SIG-M5 treated with dmso at 0.1 percent for 504 hours (cell line): ENCODE results near the gene PRIM1.
"Not testable (repeated sequence)": the region's sequence is repeated elsewhere in the genome, so short reads cannot be mapped to it uniquely, and the experiment has no call there.

Experiments
- DNase-seq: peaks from one replicate; lab custom pipeline; 2025; ENCODE audit not compliant: unreplicated experiment; lab: John Stamatoyannopoulos, UW

Gene PRIM1

GRCh38 chr12:56761812-56762211 lies 9.7 kb upstream of the PRIM1 start:
- DNase-seq = no peak

GRCh38 chr12:56760460-56760859 lies 8.3 kb upstream of the PRIM1 start:
- DNase-seq = no peak

GRCh38 chr12:56759263-56759908 lies 7.3 kb upstream of the PRIM1 start:
- DNase-seq = no peak

GRCh38 chr12:56758728-56759262 lies 6.7 kb upstream of the PRIM1 start:
- no peak for DNase-seq

- DNase-seq = not testable (repeated sequence)
These were observed 5.8 kb upstream of the PRIM1 start for GRCh38 chr12:56757971-56758370.

GRCh38 chr12:56753566-56753965 lies 1.4 kb upstream of the PRIM1 start:
- no peak for DNase-seq

- peak; percentile 16 for DNase-seq
These were observed 1.5 kb downstream of the PRIM1 start for GRCh38 chr12:56750596-56750995.

GRCh38 chr12:56749853-56750252 lies 2.3 kb downstream of the PRIM1 start:
- DNase-seq = no peak

GRCh38 chr12:56749359-56749758 lies 2.8 kb downstream of the PRIM1 start:
- DNase-seq = peak; percentile 72

GRCh38 chr12:56728139-56728861 lies 23.8 kb downstream of the PRIM1 start:
- DNase-seq = peak; percentile 26

GRCh38 chr12:56726196-56726675 lies 25.9 kb downstream of the PRIM1 start:
- DNase-seq = not testable (repeated sequence)

GRCh38 chr12:56725723-56726102 lies 26.4 kb downstream of the PRIM1 start:
- no peak for DNase-seq

- peak; percentile 100 for DNase-seq
These were observed 27.0 kb downstream of the PRIM1 start, which contains the start of gene NACA for GRCh38 chr12:56724972-56725722. Gene NACA, minus strand, starts transcription at chr12:56725299. Its CDS starts 778 bp downstream, at chr12:56724521.

- DNase-seq = no peak
These were observed 27.5 kb downstream of the PRIM1 start for GRCh38 chr12:56724701-56724971.

- DNase-seq = peak; percentile 38
These were observed 28.0 kb downstream of the PRIM1 start for GRCh38 chr12:56723889-56724700.

- DNase-seq = no peak
These were observed 28.8 kb downstream of the PRIM1 start for GRCh38 chr12:56723352-56723751.

- DNase-seq = no peak
These were observed 29.3 kb downstream of the PRIM1 start for GRCh38 chr12:56722832-56723231.

GRCh38 chr12:56721721-56722120 lies 30.4 kb downstream of the PRIM1 start:
- DNase-seq = no peak

- DNase-seq = peak; percentile 46
These were observed 30.9 kb downstream of the PRIM1 start for GRCh38 chr12:56721216-56721615.

- DNase-seq = peak; percentile 63
These were observed 31.4 kb downstream of the PRIM1 start for GRCh38 chr12:56720731-56721151.

GRCh38 chr12:56719056-56719455 lies 33.1 kb downstream of the PRIM1 start:
- no peak for DNase-seq
